Measurements from ENCODE around the gene LRRC7. TPM values are rescaled to one million over a fixed set of nuclear protein-coding genes. Genes with fewer than 3 reads are reported as not detected.

Gene LRRC7
- total and polyA plus RNA-seq, 4 donors: 19.5 to 75.0 (median 46.5) TPM

DNA sequence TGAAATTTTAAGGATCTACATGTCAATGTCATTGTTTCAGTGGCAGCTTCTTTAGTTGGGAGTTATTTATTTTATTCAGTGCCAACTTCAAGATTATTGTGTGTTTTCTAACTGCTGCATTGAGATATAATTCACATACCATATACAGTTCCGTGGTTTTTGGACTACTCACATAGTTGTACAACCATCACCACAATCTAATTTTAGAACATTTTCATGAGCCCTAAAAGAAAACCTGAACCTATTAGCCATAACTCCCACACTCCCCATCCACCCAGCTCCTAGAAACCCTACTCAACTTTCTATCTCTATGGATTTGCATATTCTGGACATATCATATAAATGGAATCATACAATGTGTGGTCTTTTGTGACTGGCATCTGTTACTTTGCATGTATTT, 417.7 kb downstream of the LRRC7 start:
- DNase-seq (ENCODE audit: low read depth in 4 of 6, low spot score in 6 of 6): no peak
- H3K36me3 ChIP-seq (ENCODE audit: control insufficient read depth, insufficient read depth, low read length): no peaks in the 10 kb centered on the region
- no peak overlapping the region for H3K4me3 ChIP-seq (ENCODE audit: low read depth, low read length)
- H3K27ac ChIP-seq (ENCODE audit: low read depth, low read length): no peak overlapping the region
- H3K27me3 ChIP-seq (ENCODE audit: control insufficient read depth, insufficient read depth, low read length): no peaks in the 10 kb centered on the region
- H3K4me1 ChIP-seq (ENCODE audit: control insufficient read depth, insufficient read depth, low read length): no peaks in the 10 kb centered on the region
- 86% methylated on average over 1 of the region's 1 CpG for WGBS (ENCODE audit: insufficient coverage)
- H3K9me3 ChIP-seq (ENCODE audit: control insufficient read depth, insufficient read depth, low read length): no peaks in the 10 kb centered on the region

DNA sequence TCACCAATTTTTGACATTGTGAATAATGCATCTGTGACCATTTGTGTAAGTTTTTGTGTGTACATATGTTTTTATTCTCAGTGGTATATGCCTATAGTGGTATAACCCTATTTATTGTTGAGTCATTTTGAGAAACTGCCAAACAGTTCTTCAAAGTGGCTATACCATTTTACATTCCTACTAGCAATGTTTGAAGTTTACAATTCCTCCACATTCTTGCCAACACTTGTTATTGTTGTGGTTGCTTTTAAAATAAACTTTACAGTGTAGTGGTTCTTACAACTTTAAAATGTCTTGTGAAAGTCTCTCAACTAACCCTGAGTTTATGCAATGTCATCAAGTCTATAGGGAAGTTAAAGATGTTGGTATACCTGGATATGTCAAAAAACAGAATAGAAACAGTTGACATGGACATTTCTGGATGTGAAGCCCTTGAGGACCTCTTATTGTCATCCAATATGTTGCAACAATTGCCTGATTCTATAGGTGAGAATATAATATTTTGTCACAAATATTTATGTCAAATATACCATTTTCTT, 418.2 kb downstream of the LRRC7 start:
- Histone ChIP-seq H3K4me3 (ENCODE audit: low read depth, low read length) (no peak overlapping the region), H3K27me3 (ENCODE audit: control insufficient read depth, insufficient read depth, low read length) (no peaks in the 10 kb centered on the region), H3K4me1 (ENCODE audit: control insufficient read depth, insufficient read depth, low read length) (no peaks in the 10 kb centered on the region), H3K9me3 (ENCODE audit: control insufficient read depth, insufficient read depth, low read length) (no peaks in the 10 kb centered on the region), H3K27ac (ENCODE audit: low read depth, low read length) (no peak overlapping the region), H3K36me3 (ENCODE audit: control insufficient read depth, insufficient read depth, low read length) (no peaks in the 10 kb centered on the region)
- DNase-seq (ENCODE audit: low read depth in 4 of 6, low spot score in 6 of 6): no peak

DNA sequence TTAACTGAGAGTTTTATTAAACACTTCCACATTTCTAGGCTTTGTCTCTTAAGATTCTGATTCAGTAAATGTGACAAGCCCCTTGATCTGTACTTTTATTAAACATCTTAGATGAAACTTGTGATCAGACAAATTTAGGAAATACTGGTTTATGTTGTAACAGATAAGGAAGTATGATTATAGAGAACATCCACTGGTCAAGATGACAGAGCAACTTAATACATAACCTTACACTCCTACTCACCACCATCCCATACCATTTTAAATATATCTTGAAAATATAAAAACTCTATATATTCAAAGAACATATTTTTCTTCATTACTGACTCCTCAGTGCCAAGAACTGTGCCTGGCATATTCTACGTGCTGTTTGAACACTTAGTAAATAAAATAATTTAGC, 420.2 kb downstream of the LRRC7 start:
- no peaks in the 10 kb centered on the region for H3K9me3 ChIP-seq (ENCODE audit: control insufficient read depth, insufficient read depth, low read length)
- H3K27me3 ChIP-seq (ENCODE audit: control insufficient read depth, insufficient read depth, low read length): no peaks in the 10 kb centered on the region
- no peak overlapping the region for H3K4me3 ChIP-seq (ENCODE audit: low read depth, low read length)
- no peak for DNase-seq (ENCODE audit: low read depth in 4 of 6, low spot score in 6 of 6)
- WGBS (ENCODE audit: insufficient coverage): no CpG with 5 or more reads among the region's 1 CpG
- no peak overlapping the region for H3K27ac ChIP-seq (ENCODE audit: low read depth, low read length)
- H3K4me1 ChIP-seq (ENCODE audit: control insufficient read depth, insufficient read depth, low read length): no peaks in the 10 kb centered on the region
- no peaks in the 10 kb centered on the region for H3K36me3 ChIP-seq (ENCODE audit: control insufficient read depth, insufficient read depth, low read length)

DNA sequence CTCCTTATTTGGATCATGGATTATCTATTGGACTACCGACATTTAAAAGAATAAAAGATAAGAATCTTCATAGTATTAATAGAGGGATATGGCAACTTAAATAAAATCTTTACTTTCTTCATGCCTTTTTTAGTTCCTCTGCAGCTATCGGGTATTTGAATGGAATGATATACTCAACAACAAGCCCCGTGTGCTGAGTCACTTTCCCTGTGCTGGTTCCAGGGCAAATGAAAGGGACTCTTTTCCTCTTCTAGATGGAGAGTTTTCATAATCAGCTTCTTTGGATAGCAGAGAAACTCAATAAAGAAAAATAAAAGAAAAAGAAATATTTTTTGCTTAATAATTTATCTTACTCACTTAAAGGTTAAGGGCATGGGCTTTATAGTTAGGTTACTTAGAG, 423.9 kb downstream of the LRRC7 start:
- Histone ChIP-seq H3K4me1 (ENCODE audit: control insufficient read depth, insufficient read depth, low read length) (no peaks in the 10 kb centered on the region), H3K4me3 (ENCODE audit: low read depth, low read length) (no peak overlapping the region), H3K9me3 (ENCODE audit: control insufficient read depth, insufficient read depth, low read length) (no peaks in the 10 kb centered on the region), H3K27ac (ENCODE audit: low read depth, low read length) (no peak overlapping the region), H3K36me3 (ENCODE audit: control insufficient read depth, insufficient read depth, low read length) (no peaks in the 10 kb centered on the region), H3K27me3 (ENCODE audit: control insufficient read depth, insufficient read depth, low read length) (no peaks in the 10 kb centered on the region)
- no peak for DNase-seq (ENCODE audit: low read depth in 4 of 6, low spot score in 6 of 6)
- WGBS (ENCODE audit: insufficient coverage): no CpG with 5 or more reads among the region's 3 CpGs

DNA sequence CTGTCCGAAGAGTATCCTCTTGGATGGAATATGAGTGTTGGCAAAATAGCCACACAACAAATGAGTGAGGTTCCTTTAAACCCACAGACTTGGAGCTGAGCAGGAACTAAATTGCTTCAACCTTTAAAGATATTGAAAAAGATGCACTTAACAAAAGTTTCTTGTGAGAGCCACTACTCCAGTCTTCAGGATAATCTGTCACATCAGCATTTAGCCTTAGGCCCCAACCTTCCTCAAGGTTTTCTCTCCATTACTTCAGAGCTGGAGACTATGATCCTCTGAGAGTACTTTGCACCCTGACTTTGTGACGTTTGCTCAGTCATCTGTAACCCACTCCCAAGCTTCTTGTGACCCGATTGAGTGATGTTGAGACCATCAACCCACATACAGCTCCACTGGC, 424.9 kb downstream of the LRRC7 start:
- no peaks in the 10 kb centered on the region for H3K27me3 ChIP-seq (ENCODE audit: control insufficient read depth, insufficient read depth, low read length)
- no peak overlapping the region for H3K4me3 ChIP-seq (ENCODE audit: low read depth, low read length)
- WGBS (ENCODE audit: insufficient coverage): 69% methylated on average over 2 of the region's 3 CpGs
- no peaks in the 10 kb centered on the region for H3K4me1 ChIP-seq (ENCODE audit: control insufficient read depth, insufficient read depth, low read length)
- H3K36me3 ChIP-seq (ENCODE audit: control insufficient read depth, insufficient read depth, low read length): no peaks in the 10 kb centered on the region
- H3K9me3 ChIP-seq (ENCODE audit: control insufficient read depth, insufficient read depth, low read length): no peaks in the 10 kb centered on the region
- H3K27ac ChIP-seq (ENCODE audit: low read depth, low read length): no peak overlapping the region
- DNase-seq (ENCODE audit: low read depth in 4 of 6, low spot score in 6 of 6): no peak

DNA sequence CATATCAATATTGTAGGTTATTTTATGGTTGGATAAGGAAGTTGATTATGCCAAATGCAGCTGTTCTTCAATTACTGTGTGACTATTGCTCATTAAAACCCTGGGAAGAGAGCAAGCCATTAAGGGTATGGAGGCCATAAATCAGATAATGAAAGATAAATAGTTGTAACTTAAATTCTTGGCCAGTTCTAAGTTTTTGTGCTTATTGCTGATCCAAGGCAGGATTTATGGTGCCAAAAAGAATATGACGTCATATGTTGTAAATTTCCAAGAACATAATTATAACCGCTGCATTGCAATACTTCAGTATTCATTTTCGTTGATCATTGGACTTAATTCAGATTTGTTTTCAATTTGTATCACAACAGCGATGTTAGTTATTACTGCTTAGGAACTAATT, 426.1 kb downstream of the LRRC7 start:
- Histone ChIP-seq H3K27me3 (ENCODE audit: control insufficient read depth, insufficient read depth, low read length) (no peaks in the 10 kb centered on the region), H3K27ac (ENCODE audit: low read depth, low read length) (no peak overlapping the region), H3K4me1 (ENCODE audit: control insufficient read depth, insufficient read depth, low read length) (no peaks in the 10 kb centered on the region), H3K9me3 (ENCODE audit: control insufficient read depth, insufficient read depth, low read length) (no peaks in the 10 kb centered on the region), H3K36me3 (ENCODE audit: control insufficient read depth, insufficient read depth, low read length) (no peaks in the 10 kb centered on the region), H3K4me3 (ENCODE audit: low read depth, low read length) (no peak overlapping the region)
- DNase-seq (ENCODE audit: low read depth in 4 of 6, low spot score in 6 of 6): peak in 2 of 6 donors; percentile 4 to 71
- no CpG with 5 or more reads among the region's 4 CpGs for WGBS (ENCODE audit: insufficient coverage)

DNA sequence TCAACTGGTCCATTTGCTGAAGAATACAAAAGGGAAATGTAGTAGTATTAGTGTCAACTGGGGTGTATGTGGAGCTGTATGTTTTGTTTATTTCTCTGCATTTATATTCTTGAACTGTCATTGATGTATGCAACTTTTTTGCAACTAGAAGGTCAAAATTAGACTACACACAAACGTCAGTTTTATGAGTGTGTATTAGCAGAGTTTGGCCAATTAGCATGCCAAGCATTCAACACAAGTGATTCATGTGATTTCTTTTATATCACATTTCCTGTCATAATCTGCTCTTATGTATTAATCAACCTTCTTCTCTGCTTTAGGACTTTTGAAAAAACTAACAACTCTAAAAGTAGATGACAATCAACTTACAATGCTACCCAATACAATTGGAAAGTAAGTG, 426.5 kb downstream of the LRRC7 start:
- WGBS (ENCODE audit: insufficient coverage): no CpG with 5 or more reads among the region's 1 CpG

DNA sequence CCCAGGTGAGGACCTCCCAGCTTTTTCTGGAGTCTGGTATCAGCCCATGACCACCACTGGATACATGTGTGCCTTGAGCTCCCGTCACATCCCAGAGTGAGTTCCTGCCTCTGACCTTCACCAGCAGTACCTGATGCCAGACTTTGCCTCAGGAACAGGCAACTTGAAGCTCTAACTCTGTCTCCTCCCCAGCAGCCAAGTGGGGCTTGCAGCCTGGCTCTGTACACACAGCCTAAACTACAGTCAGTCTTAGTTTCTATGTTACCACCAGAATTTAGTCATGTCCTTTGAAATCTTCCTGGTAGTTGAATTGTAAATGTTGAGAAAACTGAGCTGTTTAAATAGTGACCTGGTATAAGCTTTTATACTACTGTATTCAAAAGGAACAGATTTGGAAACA, 431.1 kb downstream of the LRRC7 start:
- Histone ChIP-seq H3K27ac (ENCODE audit: low read depth, low read length) (no peak overlapping the region), H3K4me1 (ENCODE audit: control insufficient read depth, insufficient read depth, low read length) (no peaks in the 10 kb centered on the region), H3K4me3 (ENCODE audit: low read depth, low read length) (no peak overlapping the region), H3K27me3 (ENCODE audit: control insufficient read depth, insufficient read depth, low read length) (no peaks in the 10 kb centered on the region), H3K9me3 (ENCODE audit: control insufficient read depth, insufficient read depth, low read length) (no peaks in the 10 kb centered on the region), H3K36me3 (ENCODE audit: control insufficient read depth, insufficient read depth, low read length) (no peaks in the 10 kb centered on the region)
- DNase-seq (ENCODE audit: low read depth in 4 of 6, low spot score in 6 of 6): peak in 1 of 6 donors; percentile 5
- WGBS (ENCODE audit: insufficient coverage): 90% methylated on average over 1 of the region's 1 CpG

More for the DNA sequence above, 426.5 kb downstream of the LRRC7 start:
- no peak for DNase-seq (ENCODE audit: low read depth in 4 of 6, low spot score in 6 of 6)
- H3K27ac ChIP-seq (ENCODE audit: low read depth, low read length): no peak overlapping the region
- no peaks in the 10 kb centered on the region for H3K4me1 ChIP-seq (ENCODE audit: control insufficient read depth, insufficient read depth, low read length)
- no peaks in the 10 kb centered on the region for H3K36me3 ChIP-seq (ENCODE audit: control insufficient read depth, insufficient read depth, low read length)
- no peak overlapping the region for H3K4me3 ChIP-seq (ENCODE audit: low read depth, low read length)
- no peaks in the 10 kb centered on the region for H3K27me3 ChIP-seq (ENCODE audit: control insufficient read depth, insufficient read depth, low read length)
- H3K9me3 ChIP-seq (ENCODE audit: control insufficient read depth, insufficient read depth, low read length): no peaks in the 10 kb centered on the region

DNA sequence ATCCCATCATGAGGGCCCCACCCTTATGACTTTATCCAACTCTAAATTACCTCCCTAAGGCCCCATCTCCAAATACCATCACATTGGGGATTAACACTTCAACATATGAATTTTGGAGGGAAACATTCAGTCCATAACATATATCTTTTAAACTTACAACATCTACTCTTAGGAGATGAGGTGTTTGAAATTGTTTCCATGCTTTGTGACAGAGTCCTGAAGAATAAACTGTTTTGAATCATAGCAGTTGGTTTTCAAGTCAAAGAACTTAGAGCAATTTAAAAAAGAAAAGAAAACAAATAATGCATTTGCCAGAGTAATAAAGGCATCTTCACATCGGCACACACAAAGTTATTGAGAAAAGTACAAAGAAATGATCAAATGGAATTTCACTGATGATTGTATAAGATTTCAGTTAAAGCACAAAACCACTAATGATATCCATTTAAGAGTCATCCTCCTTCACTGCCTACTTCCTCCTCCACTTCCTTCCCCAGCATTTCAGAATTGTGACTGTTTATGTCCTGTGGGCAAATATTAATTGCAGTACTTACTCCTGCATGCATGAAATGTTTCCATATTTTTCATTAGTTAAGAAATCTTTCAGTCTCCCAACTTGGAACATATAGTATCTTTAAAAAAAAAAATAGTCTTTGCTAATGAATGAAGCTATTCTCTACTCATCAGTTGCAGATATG, 435.6 kb downstream of the LRRC7 start:
- WGBS (ENCODE audit: insufficient coverage): no CpG with 5 or more reads among the region's 1 CpG
- Histone ChIP-seq H3K4me1 (ENCODE audit: control insufficient read depth, insufficient read depth, low read length) (no peaks in the 10 kb centered on the region), H3K4me3 (ENCODE audit: low read depth, low read length) (no peak overlapping the region), H3K9me3 (ENCODE audit: control insufficient read depth, insufficient read depth, low read length) (no peaks in the 10 kb centered on the region), H3K27ac (ENCODE audit: low read depth, low read length) (no peak overlapping the region), H3K27me3 (ENCODE audit: control insufficient read depth, insufficient read depth, low read length) (no peaks in the 10 kb centered on the region), H3K36me3 (ENCODE audit: control insufficient read depth, insufficient read depth, low read length) (no peaks in the 10 kb centered on the region)
- DNase-seq (ENCODE audit: low read depth in 4 of 6, low spot score in 6 of 6): no peak

DNA sequence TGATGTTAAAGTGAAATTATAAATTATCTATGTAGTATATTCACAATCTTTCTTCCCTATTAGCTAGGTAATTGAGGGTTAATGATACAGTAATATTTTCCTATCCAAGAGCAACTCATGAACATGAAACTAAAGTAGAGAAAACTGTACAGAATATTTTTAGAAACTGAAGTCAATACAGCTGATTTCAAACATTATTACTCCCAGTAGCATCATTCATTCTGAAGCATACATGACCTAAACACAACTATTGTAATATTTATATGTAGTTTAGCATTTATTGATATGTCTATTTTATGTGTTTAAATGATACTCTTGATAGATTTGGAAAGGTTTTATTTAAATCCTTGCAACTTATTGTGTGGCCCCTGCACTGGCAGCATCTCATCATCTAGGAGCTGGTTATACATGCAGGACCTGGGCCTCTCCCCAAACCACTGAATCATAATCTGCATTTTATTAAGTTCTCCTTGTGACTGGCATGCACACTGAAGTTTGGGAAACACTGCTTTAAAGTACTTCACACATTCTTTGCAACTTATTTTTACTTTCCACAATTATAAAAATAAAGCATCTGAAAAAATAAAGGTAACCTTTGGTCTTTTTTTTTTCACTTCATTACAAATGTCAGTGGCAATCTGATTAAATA, 437.8 kb downstream of the LRRC7 start:
- H3K4me3 ChIP-seq (ENCODE audit: low read depth, low read length): no peak overlapping the region
- H3K4me1 ChIP-seq (ENCODE audit: control insufficient read depth, insufficient read depth, low read length): no peaks in the 10 kb centered on the region
- no peaks in the 10 kb centered on the region for H3K27me3 ChIP-seq (ENCODE audit: control insufficient read depth, insufficient read depth, low read length)
- no peaks in the 10 kb centered on the region for H3K36me3 ChIP-seq (ENCODE audit: control insufficient read depth, insufficient read depth, low read length)
- H3K27ac ChIP-seq (ENCODE audit: low read depth, low read length): no peak overlapping the region
- H3K9me3 ChIP-seq (ENCODE audit: control insufficient read depth, insufficient read depth, low read length): no peaks in the 10 kb centered on the region
- no peak for DNase-seq (ENCODE audit: low read depth in 4 of 6, low spot score in 6 of 6)
